HG02759 (cell line): Measurements from ENCODE around the gene KLF18.
"Not testable (repeated sequence)": the region's sequence is repeated elsewhere in the genome, so short reads cannot be mapped to it uniquely, and the experiment has no call there.

Experiments used
- ATAC-seq: cut with Tn5 transposase; IDR thresholded peaks from one replicate; pipeline ENCODE4 v1.9.1; 2021; ENCODE audit warnings: mild to moderate bottlenecking, moderate library complexity; ENCODE audit not compliant: unreplicated experiment

KLF18 gene

GRCh38 chr1:44129616-44130500, 11.6 kb downstream of the KLF18 start:
- ATAC-seq, result no peak

- ATAC-seq, result no peak
Observed at GRCh38 chr1:44120398-44120949, 21.0 kb downstream of the KLF18 start.

- ATAC-seq, result no peak
Observed at GRCh38 chr1:44119525-44119924, 21.9 kb downstream of the KLF18 start.

- ATAC-seq, result no peak
Observed at GRCh38 chr1:44118682-44119081, 22.7 kb downstream of the KLF18 start, which contains the start of gene KLF17. TSS of gene KLF17 (plus strand) at chr1:44118821. CDS start at chr1:44118908, 87 bp downstream.

GRCh38 chr1:44117272-44117671, 24.2 kb downstream of the KLF18 start:
- ATAC-seq, result not testable (repeated sequence)

- no peak for ATAC-seq
Observed at GRCh38 chr1:44114098-44114497, 27.3 kb downstream of the KLF18 start.

GRCh38 chr1:44113095-44113609, 28.3 kb downstream of the KLF18 start:
- no peak for ATAC-seq

GRCh38 chr1:44112486-44112885, 28.9 kb downstream of the KLF18 start:
- ATAC-seq, result no peak

GRCh38 chr1:44111861-44112260, 29.6 kb downstream of the KLF18 start:
- no peak for ATAC-seq

GRCh38 chr1:44110916-44111315, 30.5 kb downstream of the KLF18 start:
- no peak for ATAC-seq

GRCh38 chr1:44108971-44109370, 32.5 kb downstream of the KLF18 start:
- no peak for ATAC-seq

- ATAC-seq, result no peak
Observed at GRCh38 chr1:44108241-44108640, 33.2 kb downstream of the KLF18 start.

- ATAC-seq, result no peak
Observed at GRCh38 chr1:44105810-44106209, 35.6 kb downstream of the KLF18 start.

GRCh38 chr1:44103270-44104131, 37.9 kb downstream of the KLF18 start:
- ATAC-seq, result no peak

GRCh38 chr1:44101328-44101727, 40.1 kb downstream of the KLF18 start:
- no peak for ATAC-seq

- no peak for ATAC-seq
Observed at GRCh38 chr1:44100183-44100868, 41.1 kb downstream of the KLF18 start.

- ATAC-seq, result no peak
Observed at GRCh38 chr1:44094047-44094446, 47.4 kb downstream of the KLF18 start.

- ATAC-seq, result no peak
Observed at GRCh38 chr1:44090429-44091252, 50.8 kb downstream of the KLF18 start.

- ATAC-seq, result no peak
Observed at GRCh38 chr1:44089371-44090048, 51.9 kb downstream of the KLF18 start.
